Measurements from ENCODE around the gene HNRNPCL4. TPM values are rescaled to one million over a fixed set of nuclear protein-coding genes. Genes with fewer than 3 reads are reported as not detected.
"Not testable (repeated sequence)": the region's sequence is repeated elsewhere in the genome, so short reads cannot be mapped to it uniquely, and the experiment has no call there.

HNRNPCL4 gene
- not detected for polyA plus RNA-seq (2012; ENCODE audit: insufficient read depth, insufficient read length)

- DNase-seq (ENCODE audit: low read depth, low spot score); H3K4me3 ChIP-seq (ENCODE audit: low read length): not testable (repeated sequence)
Measured at GRCh38 chr1:13165531-13165930, at the start of gene HNRNPCL4. TSS of gene HNRNPCL4 (minus strand) at chr1:13165631. CDS start at chr1:13165467, 164 bp downstream.

GRCh38 chr1:13208712-13209111 is 43.3 kb upstream of the HNRNPCL4 start:
- not testable (repeated sequence) for DNase-seq (ENCODE audit: low read depth, low spot score); H3K4me3 ChIP-seq (ENCODE audit: low read length)

- not testable (repeated sequence) for DNase-seq (ENCODE audit: low read depth, low spot score); H3K4me3 ChIP-seq (ENCODE audit: low read length)
Measured at GRCh38 chr1:13201309-13201708, 35.9 kb upstream of the HNRNPCL4 start, which contains the start of gene PRAMEF13. TSS of gene PRAMEF13 (minus strand) at chr1:13201409. CDS start at chr1:13199589, 1,820 bp downstream.

GRCh38 chr1:13171548-13171947 is 6.1 kb upstream of the HNRNPCL4 start, which contains the start of gene PRAMEF9:
TSS of gene PRAMEF9 (plus strand) at chr1:13171848. CDS start at chr1:13175281, 3,433 bp downstream.
- not testable (repeated sequence) for DNase-seq (ENCODE audit: low read depth, low spot score); H3K4me3 ChIP-seq (ENCODE audit: low read length)

GRCh38 chr1:13155909-13156308 is 9.5 kb downstream of the HNRNPCL4 start, which contains the start of gene PRAMEF26:
TSS of gene PRAMEF26 (minus strand) at chr1:13156009. CDS start at chr1:13153095, 2,914 bp downstream.
- DNase-seq (ENCODE audit: low read depth, low spot score); H3K4me3 ChIP-seq (ENCODE audit: low read length): not testable (repeated sequence)

- DNase-seq (ENCODE audit: low read depth, low spot score); H3K4me3 ChIP-seq (ENCODE audit: low read length): not testable (repeated sequence)
Measured at GRCh38 chr1:13116754-13117153, 48.7 kb downstream of the HNRNPCL4 start, which contains the start of gene HNRNPCL2. TSS of gene HNRNPCL2 (minus strand) at chr1:13116854. CDS start at chr1:13116400, 454 bp downstream.

All from Jurkat, Clone E6-1 (cell line).